HEK293 (cell line): ENCODE data around the gene LRRC53.

Source experiments
- CTCF ChIA-PET: fragments of 350-600 bp; formaldehyde crosslinking; extraction: SDS; loops from one replicate; lab custom pipeline; 2021; ENCODE audit warnings: antibody characterized with exemption; lab: Yijun Ruan, JAX
- POLR2A ChIA-PET: fragments of 300-600 bp; formaldehyde crosslinking; extraction: SDS; loops from one replicate; lab custom pipeline; 2020; ENCODE audit warnings: antibody characterized with exemption, inconsistent platforms; lab: Yijun Ruan, JAX
- H3K27ac ChIP-seq: fragments of 200-500 bp; sonication (Bioruptor generic); 2 replicates; pipeline ENCODE4 v1.5.1; 2014; ENCODE audit warnings: low read depth, low read length, control low read depth, inconsistent platforms; ENCODE audit errors: extremely low read depth
- H3K36me3 ChIP-seq, 2 experiments: fragments of 200-500 bp in 1 of 2; sonication (Bioruptor generic) in 1 of 2; 1 replicate in 1 of 2; 2 replicates in 1 of 2; pipeline ENCODE4 v1.5.1; 2014 to 2017; ENCODE audit warnings: inconsistent platforms in 2 of 2, low read length in 2 of 2; ENCODE audit not compliant: control insufficient read depth in 2 of 2, insufficient read depth in 1 of 2
- H3K4me1 ChIP-seq: fragments of 200-500 bp; sonication (Bioruptor generic); 2 replicates; pipeline ENCODE4 v1.5.1; 2014; ENCODE audit warnings: mild to moderate bottlenecking, low read length, inconsistent platforms; ENCODE audit not compliant: control insufficient read depth, insufficient read depth
- H3K4me3 ChIP-seq: 2 replicates; pipeline ENCODE4 v1.5.1; 2011; ENCODE audit warnings: low read depth, mild to moderate bottlenecking, control low read depth, low read length, moderate library complexity
- H3K9me3 ChIP-seq: fragments of 200-500 bp; sonication (Bioruptor generic); 2 replicates; pipeline ENCODE4 v1.5.1; 2014; ENCODE audit warnings: low read depth, low read length, inconsistent platforms; ENCODE audit not compliant: control insufficient read depth, insufficient read depth
- GFI1B ChIP-seq: fragments of 450-650 bp; formaldehyde crosslinking; IDR thresholded peaks from 2 replicates; pipeline ENCODE4 v1.5.1; 2016; ENCODE audit warnings: missing biosample characterization, missing genetic modification characterization
- HOXA7 ChIP-seq: sonication (generic); formaldehyde crosslinking; IDR thresholded peaks from 2 replicates; pipeline ENCODE4 v1.8.1; 2022; ENCODE audit warnings: missing genetic modification reagents, borderline replicate concordance
- REPIN1 ChIP-seq: fragments of 450-650 bp; formaldehyde crosslinking; IDR thresholded peaks from 2 replicates; pipeline ENCODE4 v1.5.1; 2017; ENCODE audit warnings: missing biosample characterization, missing genetic modification characterization, low read depth
- SALL2 ChIP-seq: fragments of 450-650 bp; formaldehyde crosslinking; IDR thresholded peaks from 2 replicates; pipeline ENCODE4 v1.5.0; 2017; ENCODE audit warnings: missing biosample characterization, mild to moderate bottlenecking, missing genetic modification characterization, borderline replicate concordance
- SCRT2 ChIP-seq: fragments of 450-650 bp; formaldehyde crosslinking; IDR thresholded peaks from 2 replicates; pipeline ENCODE4 v1.5.1; 2016; ENCODE audit warnings: missing biosample characterization, missing genetic modification characterization
- ZBTB20 ChIP-seq: fragments of 450-650 bp; formaldehyde crosslinking; IDR thresholded peaks from 2 replicates; pipeline ENCODE4 v1.5.1; 2016; ENCODE audit warnings: missing biosample characterization, missing genetic modification characterization
- ZBTB21 ChIP-seq: fragments of 450-650 bp; formaldehyde crosslinking; IDR thresholded peaks from 2 replicates; pipeline ENCODE4 v1.5.1; 2017; ENCODE audit warnings: missing biosample characterization, missing genetic modification characterization
- ZFP69B ChIP-seq: fragments of 450-650 bp; formaldehyde crosslinking; IDR thresholded peaks from 2 replicates; pipeline ENCODE4 v1.5.1; 2016; ENCODE audit warnings: missing biosample characterization, missing genetic modification characterization
- ZNF10 ChIP-seq: fragments of 450-650 bp; formaldehyde crosslinking; IDR thresholded peaks from 2 replicates; pipeline ENCODE4 v1.5.1; 2017; ENCODE audit warnings: missing biosample characterization, missing genetic modification characterization
- ZNF146 ChIP-seq: fragments of 450-650 bp; formaldehyde crosslinking; IDR thresholded peaks from 2 replicates; pipeline ENCODE4 v1.5.1; 2016; ENCODE audit warnings: missing biosample characterization, missing genetic modification characterization
- ZNF239 ChIP-seq: fragments of 450-650 bp; formaldehyde crosslinking; IDR thresholded peaks from 2 replicates; pipeline ENCODE4 v1.5.1; 2016; ENCODE audit warnings: missing biosample characterization, missing genetic modification characterization
- ZNF335 ChIP-seq: fragments of 450-650 bp; formaldehyde crosslinking; conservative IDR thresholded peaks from 2 replicates; pipeline ENCODE4 v1.5.1; 2016; ENCODE audit warnings: missing biosample characterization, missing genetic modification characterization
- ZNF350 ChIP-seq: fragments of 450-650 bp; formaldehyde crosslinking; IDR thresholded peaks from 2 replicates; pipeline ENCODE4 v1.5.0; 2017; ENCODE audit warnings: missing biosample characterization, mild to moderate bottlenecking, missing genetic modification characterization
- ZNF37A ChIP-seq: fragments of 450-650 bp; IDR thresholded peaks from 2 replicates; pipeline ENCODE4 v1.5.1; 2018; ENCODE audit warnings: missing biosample characterization, missing genetic modification characterization
- ZNF398 ChIP-seq: fragments of 450-650 bp; formaldehyde crosslinking; IDR thresholded peaks from 2 replicates; pipeline ENCODE4 v1.5.1; 2017; ENCODE audit warnings: missing biosample characterization, missing genetic modification characterization
- ZNF433 ChIP-seq: fragments of 450-650 bp; formaldehyde crosslinking; IDR thresholded peaks from 2 replicates; pipeline ENCODE4 v1.5.1; 2016; ENCODE audit warnings: missing biosample characterization, missing genetic modification characterization, low read depth
- ZNF501 ChIP-seq: fragments of 450-650 bp; formaldehyde crosslinking; IDR thresholded peaks from 2 replicates; pipeline ENCODE4 v1.5.1; 2016; ENCODE audit warnings: missing biosample characterization, missing genetic modification characterization
- ZNF549 ChIP-seq: fragments of 450-650 bp; IDR thresholded peaks from 2 replicates; pipeline ENCODE4 v1.5.1; 2018; ENCODE audit warnings: missing biosample characterization, missing genetic modification characterization, mild to moderate bottlenecking, inconsistent platforms, moderate library complexity
- ZNF558 ChIP-seq: fragments of 450-650 bp; formaldehyde crosslinking; IDR thresholded peaks from 2 replicates; pipeline ENCODE4 v1.5.1; 2016; ENCODE audit warnings: missing biosample characterization, missing genetic modification characterization
- ZNF639 ChIP-seq: fragments of 450-650 bp; formaldehyde crosslinking; IDR thresholded peaks from 2 replicates; pipeline ENCODE4 v1.5.1; 2016; ENCODE audit warnings: missing biosample characterization, missing genetic modification characterization
- ZNF670 ChIP-seq: fragments of 450-650 bp; formaldehyde crosslinking; IDR thresholded peaks from 2 replicates; pipeline ENCODE4 v1.5.1; 2016; ENCODE audit warnings: missing biosample characterization, missing genetic modification characterization, low read depth
- ZNF677 ChIP-seq: fragments of 450-650 bp; IDR thresholded peaks from 2 replicates; pipeline ENCODE4 v1.5.0; 2018; ENCODE audit warnings: missing biosample characterization, mild to moderate bottlenecking, missing genetic modification characterization, moderate library complexity
- ZNF76 ChIP-seq: fragments of 450-650 bp; formaldehyde crosslinking; IDR thresholded peaks from 2 replicates; pipeline ENCODE4; 2016; ENCODE audit warnings: low read depth, missing biosample characterization, missing genetic modification characterization, borderline replicate concordance
- ZNF792 ChIP-seq: fragments of 450-650 bp; formaldehyde crosslinking; IDR thresholded peaks from 2 replicates; pipeline ENCODE4 v1.5.1; 2016; ENCODE audit warnings: missing biosample characterization, missing genetic modification characterization
- ZSCAN16 ChIP-seq: fragments of 450-650 bp; formaldehyde crosslinking; IDR thresholded peaks from 2 replicates; pipeline ENCODE4 v1.5.1; 2016; ENCODE audit warnings: missing biosample characterization, missing genetic modification characterization
- ZSCAN5A ChIP-seq: fragments of 450-650 bp; formaldehyde crosslinking; IDR thresholded peaks from 2 replicates; pipeline ENCODE4 v1.5.1; 2016; ENCODE audit warnings: missing biosample characterization, missing genetic modification characterization
- TF ChIP-seq, protein P1 (sequence below): fragments of 450-650 bp; IDR thresholded peaks from 2 replicates; pipeline ENCODE4 v1.5.1; 2018; ENCODE audit warnings: missing biosample characterization, mild to moderate bottlenecking, missing genetic modification characterization
- TF ChIP-seq, protein P2 (sequence below): fragments of 450-650 bp; formaldehyde crosslinking; IDR thresholded peaks from 2 replicates; pipeline ENCODE4 v1.5.1; 2016; ENCODE audit warnings: missing biosample characterization, missing genetic modification characterization, low read depth

Gene LRRC53

DNA sequence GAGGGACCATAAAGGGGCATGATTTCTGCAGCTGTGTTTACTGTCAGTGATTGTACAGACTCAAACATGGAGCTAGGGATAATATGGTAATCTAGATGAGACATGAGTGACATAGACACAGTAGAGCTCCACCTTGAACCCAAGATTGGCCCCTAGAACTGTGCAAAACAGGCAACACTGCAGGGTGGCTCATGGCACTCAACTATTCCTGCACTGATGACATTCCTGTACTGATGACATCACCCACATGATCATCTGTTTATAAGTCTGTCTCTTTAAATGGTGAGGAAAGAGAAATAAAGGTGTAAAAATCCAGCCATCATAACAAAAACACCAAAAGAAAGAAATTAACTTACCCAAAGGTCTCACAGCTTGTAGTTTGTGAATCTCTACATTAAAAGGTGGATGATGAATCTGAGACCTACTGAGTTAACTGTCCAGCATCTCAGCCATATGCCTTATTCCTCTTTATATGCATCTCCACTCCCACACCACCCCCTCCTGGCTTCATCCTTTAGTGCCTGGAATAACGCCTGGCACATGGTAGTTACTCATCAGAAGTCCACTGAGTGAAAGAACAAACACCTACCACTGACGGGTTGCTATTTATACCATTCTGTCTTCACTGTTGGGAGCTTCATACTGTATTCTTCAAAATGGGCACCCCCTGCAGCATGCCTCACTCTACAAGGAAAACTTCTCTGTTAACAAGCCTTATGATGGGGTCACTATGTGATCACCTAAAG, at the start of gene LRRC53:
Gene LRRC53 (minus strand): TSS at position 442 of the 746 bp plus-strand sequence. CDS start 29,262 bp downstream, outside the sequence.
- H3K4me1 ChIP-seq, result no peaks in the 10 kb centered on the region
- H3K9me3 ChIP-seq, result no peaks in the 10 kb centered on the region
- no peaks in the 10 kb centered on the region for H3K36me3 ChIP-seq
- H3K27ac ChIP-seq, result no peak within 1 kb of the TSS
- no peak within 1 kb of the TSS for H3K4me3 ChIP-seq
- CTCF ChIA-PET, result interaction anchor here (0.7 to 1.4 kb wide), 2 partner anchors 9 to 1353 kb away, joined by 3 read pairs; no protein-coding TSS in a partner anchor
- no peak for TF ChIP-seq HOXA7 (CRISPR knock-in tag)
- TF ChIP-seq, protein P1, sequence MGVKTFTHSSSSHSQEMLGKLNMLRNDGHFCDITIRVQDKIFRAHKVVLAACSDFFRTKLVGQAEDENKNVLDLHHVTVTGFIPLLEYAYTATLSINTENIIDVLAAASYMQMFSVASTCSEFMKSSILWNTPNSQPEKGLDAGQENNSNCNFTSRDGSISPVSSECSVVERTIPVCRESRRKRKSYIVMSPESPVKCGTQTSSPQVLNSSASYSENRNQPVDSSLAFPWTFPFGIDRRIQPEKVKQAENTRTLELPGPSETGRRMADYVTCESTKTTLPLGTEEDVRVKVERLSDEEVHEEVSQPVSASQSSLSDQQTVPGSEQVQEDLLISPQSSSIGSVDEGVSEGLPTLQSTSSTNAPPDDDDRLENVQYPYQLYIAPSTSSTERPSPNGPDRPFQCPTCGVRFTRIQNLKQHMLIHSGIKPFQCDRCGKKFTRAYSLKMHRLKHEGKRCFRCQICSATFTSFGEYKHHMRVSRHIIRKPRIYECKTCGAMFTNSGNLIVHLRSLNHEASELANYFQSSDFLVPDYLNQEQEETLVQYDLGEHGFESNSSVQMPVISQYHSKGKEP (tag by site-specific recombination), result no peak
- TF ChIP-seq ZNF549 (tag by site-specific recombination), result no peak
- no peak for TF ChIP-seq ZSCAN5A
- no peak for TF ChIP-seq ZNF146
- TF ChIP-seq ZNF433 (tag by site-specific recombination), result no peak
- TF ChIP-seq ZNF335 (tag by site-specific recombination), result no peak
- TF ChIP-seq ZNF501, result no peak
- TF ChIP-seq REPIN1 (tag by site-specific recombination), result no peak
- TF ChIP-seq ZNF792 (tag by site-specific recombination), result no peak
- TF ChIP-seq ZNF558 (tag by site-specific recombination), result no peak
- TF ChIP-seq ZNF10 (tag by site-specific recombination), result no peak
- TF ChIP-seq, protein P2, sequence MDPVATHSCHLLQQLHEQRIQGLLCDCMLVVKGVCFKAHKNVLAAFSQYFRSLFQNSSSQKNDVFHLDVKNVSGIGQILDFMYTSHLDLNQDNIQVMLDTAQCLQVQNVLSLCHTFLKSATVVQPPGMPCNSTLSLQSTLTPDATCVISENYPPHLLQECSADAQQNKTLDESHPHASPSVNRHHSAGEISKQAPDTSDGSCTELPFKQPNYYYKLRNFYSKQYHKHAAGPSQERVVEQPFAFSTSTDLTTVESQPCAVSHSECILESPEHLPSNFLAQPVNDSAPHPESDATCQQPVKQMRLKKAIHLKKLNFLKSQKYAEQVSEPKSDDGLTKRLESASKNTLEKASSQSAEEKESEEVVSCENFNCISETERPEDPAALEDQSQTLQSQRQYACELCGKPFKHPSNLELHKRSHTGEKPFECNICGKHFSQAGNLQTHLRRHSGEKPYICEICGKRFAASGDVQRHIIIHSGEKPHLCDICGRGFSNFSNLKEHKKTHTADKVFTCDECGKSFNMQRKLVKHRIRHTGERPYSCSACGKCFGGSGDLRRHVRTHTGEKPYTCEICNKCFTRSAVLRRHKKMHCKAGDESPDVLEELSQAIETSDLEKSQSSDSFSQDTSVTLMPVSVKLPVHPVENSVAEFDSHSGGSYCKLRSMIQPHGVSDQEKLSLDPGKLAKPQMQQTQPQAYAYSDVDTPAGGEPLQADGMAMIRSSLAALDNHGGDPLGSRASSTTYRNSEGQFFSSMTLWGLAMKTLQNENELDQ, result no peak
- TF ChIP-seq ZBTB21 (tag by site-specific recombination), result no peak
- no peak for TF ChIP-seq ZNF670 (tag by site-specific recombination)
- POLR2A ChIA-PET, result no interaction called here

- Histone ChIP-seq H3K4me1 (no peaks in the 10 kb centered on the region), H3K27ac (no peak overlapping the region), H3K36me3 (no peaks in the 10 kb centered on the region), H3K9me3 (no peaks in the 10 kb centered on the region), H3K4me3 (no peak overlapping the region)
- POLR2A ChIA-PET, result no interaction called here
- CTCF ChIA-PET, result interaction anchor here (0.9 kb wide), 1 partner anchor 77 kb away, joined by 4 read pairs; no protein-coding TSS in a partner anchor
- TF ChIP-seq ZNF239 (tag by site-specific recombination) (no peak), SCRT2 (tag by site-specific recombination) (no peak), ZNF639 (tag by site-specific recombination) (no peak), SALL2 (no peak), GFI1B (no peak), ZBTB20 (tag by site-specific recombination) (no peak), ZSCAN16 (tag by site-specific recombination) (no peak), ZNF398 (tag by site-specific recombination) (no peak), ZNF677 (no peak), ZFP69B (no peak), ZNF76 (tag by site-specific recombination) (no peak), ZNF37A (tag by site-specific recombination) (no peak), ZNF350 (tag by site-specific recombination) (no peak)
Observed at GRCh38 chr1:74549932-74550331, 37.5 kb upstream of the LRRC53 start.
